Cardiac muscle cell (in vitro differentiated cells and primary cell): ENCODE results near the gene UXT. TPM values are rescaled to one million over a fixed set of nuclear protein-coding genes. Genes with fewer than 3 reads are reported as not detected.

Experiments used
- DNase-seq, 2 donors: peaks; one replicate each; pipeline versions ENCODE4 v3.0.0 to v3.0.0-alpha.2; 2010 to 2017; ENCODE audit warnings: low read depth in 1 of 2, low spot score in 1 of 2
- H3K27ac ChIP-seq: fragments of 200-600 bp; sonication (generic); 2 replicates; pipeline ENCODE4 v1.5.1; 2016
- H3K27me3 ChIP-seq: fragments of 200-600 bp; sonication (generic); 2 replicates; pipeline ENCODE4 v1.6.0; 2016; ENCODE audit warnings: control low read depth
- H3K36me3 ChIP-seq: fragments of 200-600 bp; sonication (generic); 2 replicates; pipeline ENCODE4 v1.5.1; 2016; ENCODE audit warnings: control low read depth
- H3K4me1 ChIP-seq: fragments of 200-600 bp; sonication (generic); 2 replicates; pipeline ENCODE4 v1.8.1; 2017; ENCODE audit warnings: low read depth, mild to moderate bottlenecking, mixed run types
- H3K4me3 ChIP-seq: fragments of 200-600 bp; sonication (generic); 2 replicates; pipeline ENCODE4 v1.5.1; 2016; ENCODE audit warnings: mild to moderate bottlenecking
- H3K9me3 ChIP-seq: fragments of 200-600 bp; sonication (generic); 2 replicates; pipeline ENCODE4 v1.5.1; 2017; ENCODE audit warnings: low read depth, mild to moderate bottlenecking, control low read depth
- polyA plus RNA-seq: library from polyadenylated mRNA; unstranded; fragments of >200 nt; fragmentation: Nextera tagmentation; extraction: Ambion mirVana; gene quantifications from 2 replicates; pipeline ENCODE4 v1.2.1, GENCODE V29; 2016
- total RNA-seq: library from RNA; depleted of rRNA; stranded (reverse); fragments of >200 nt; gene quantifications from 2 replicates; pipeline ENCODE4 v1.2.3, GENCODE V29; 2016
- TF ChIP-seq, protein P1 (sequence below): IDR thresholded peaks from 2 replicates; pipeline ENCODE4 v1.5.1; 2012; ENCODE audit warnings: low read depth, mild to moderate bottlenecking, low read length

UXT gene
- total and polyA plus RNA-seq, 2 experiments from 2014 or later = 84.0 to 151 TPM

DNA sequence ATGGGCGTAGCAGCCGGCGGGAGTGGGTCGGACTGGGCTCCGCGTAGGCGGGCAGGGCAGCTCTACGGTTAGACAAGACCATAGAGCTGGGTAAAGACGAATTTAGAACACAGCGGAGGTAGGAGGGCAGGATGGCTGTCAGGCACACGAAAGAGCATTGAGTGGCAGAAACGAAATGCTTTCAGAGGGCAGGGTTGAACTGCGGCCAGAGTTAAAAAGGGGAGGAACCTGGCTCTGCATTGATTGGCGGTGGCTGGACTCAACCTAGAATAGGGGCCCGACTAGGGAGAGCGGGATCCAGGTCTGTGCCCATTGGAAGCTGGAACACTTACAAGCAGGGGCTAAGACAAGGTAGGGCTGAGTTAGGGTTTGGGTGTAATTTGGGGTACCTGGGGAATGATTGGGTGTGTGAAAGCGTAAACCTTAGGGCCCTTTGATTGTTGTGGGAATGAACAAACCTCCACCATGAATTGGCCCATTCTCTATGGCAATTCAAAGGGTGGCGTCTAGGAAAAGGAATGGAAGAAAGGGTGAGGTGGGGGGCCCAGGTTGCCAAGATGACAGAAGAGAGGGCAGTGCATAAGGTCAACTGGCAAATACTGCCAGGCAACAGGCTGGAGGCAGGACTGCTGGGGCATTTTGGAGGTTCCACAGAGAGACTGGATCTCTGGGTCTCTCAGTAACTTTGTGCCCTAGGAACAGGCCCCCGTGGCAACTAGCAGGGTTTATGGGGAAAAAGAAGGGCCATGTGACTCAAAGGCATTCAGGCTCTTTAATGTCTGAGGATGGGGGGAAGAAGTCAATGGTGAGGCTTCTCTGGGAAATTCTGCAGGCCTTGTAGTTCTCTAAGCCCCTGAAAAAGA lies 7.7 kb downstream of the UXT start:
- H3K27ac ChIP-seq = peak overlapping the region; percentile 79
- no peaks in the 10 kb centered on the region for H3K27me3 ChIP-seq
- H3K36me3 ChIP-seq = peaks cover 3% of the 10 kb centered on the region
- H3K4me3 ChIP-seq = peak overlapping the region; percentile 16
- H3K9me3 ChIP-seq = no peaks in the 10 kb centered on the region
- TF ChIP-seq, protein P1, sequence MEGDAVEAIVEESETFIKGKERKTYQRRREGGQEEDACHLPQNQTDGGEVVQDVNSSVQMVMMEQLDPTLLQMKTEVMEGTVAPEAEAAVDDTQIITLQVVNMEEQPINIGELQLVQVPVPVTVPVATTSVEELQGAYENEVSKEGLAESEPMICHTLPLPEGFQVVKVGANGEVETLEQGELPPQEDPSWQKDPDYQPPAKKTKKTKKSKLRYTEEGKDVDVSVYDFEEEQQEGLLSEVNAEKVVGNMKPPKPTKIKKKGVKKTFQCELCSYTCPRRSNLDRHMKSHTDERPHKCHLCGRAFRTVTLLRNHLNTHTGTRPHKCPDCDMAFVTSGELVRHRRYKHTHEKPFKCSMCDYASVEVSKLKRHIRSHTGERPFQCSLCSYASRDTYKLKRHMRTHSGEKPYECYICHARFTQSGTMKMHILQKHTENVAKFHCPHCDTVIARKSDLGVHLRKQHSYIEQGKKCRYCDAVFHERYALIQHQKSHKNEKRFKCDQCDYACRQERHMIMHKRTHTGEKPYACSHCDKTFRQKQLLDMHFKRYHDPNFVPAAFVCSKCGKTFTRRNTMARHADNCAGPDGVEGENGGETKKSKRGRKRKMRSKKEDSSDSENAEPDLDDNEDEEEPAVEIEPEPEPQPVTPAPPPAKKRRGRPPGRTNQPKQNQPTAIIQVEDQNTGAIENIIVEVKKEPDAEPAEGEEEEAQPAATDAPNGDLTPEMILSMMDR = no peak
- no peak for DNase-seq
- no peaks in the 10 kb centered on the region for H3K4me1 ChIP-seq

DNA sequence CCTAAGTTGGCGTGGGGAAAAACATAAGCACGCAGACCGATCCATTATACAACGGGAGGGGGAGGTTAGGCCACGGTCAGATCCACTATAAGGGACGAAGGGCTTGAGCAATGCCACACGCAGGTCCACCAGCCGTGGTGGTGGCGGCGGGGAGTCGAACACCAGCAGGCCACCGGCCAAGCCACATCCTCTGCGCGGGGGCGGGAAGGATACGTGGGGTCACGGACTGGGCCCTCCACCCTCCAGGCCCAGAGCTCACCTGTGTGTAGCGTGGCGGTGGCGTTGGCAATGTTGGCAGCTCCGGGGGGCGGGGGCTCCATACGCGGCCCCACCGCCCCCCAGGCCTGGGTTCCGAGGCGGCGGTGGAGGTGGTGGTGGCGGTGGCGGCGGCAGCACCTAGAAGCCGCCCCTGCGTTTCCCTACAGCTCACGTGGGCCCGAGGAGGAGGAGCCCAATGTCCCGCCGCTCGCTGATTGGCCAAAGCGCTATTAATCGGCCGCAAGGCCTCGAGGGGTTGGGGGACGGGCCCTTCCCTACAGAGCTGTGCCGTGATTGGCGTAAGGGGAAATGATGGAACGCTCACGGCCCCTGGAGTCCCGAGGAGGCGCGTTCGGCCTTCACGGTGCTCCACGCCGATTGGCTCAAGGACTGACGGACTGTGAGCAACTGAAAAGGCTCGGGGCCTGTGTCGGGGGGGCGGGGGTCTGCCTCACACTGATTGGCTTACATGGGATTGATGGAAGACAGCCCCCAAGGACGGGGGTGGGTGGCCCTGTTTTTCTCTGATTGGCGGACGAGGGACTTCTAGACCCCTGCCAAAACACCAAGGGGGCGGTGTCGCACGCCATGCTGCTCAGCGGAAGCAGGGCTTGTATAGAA lies 8.6 kb downstream of the UXT start, which contains the start of gene ELK1:
Gene ELK1 (minus strand): TSS at position 400 of the 879 bp plus-strand sequence. CDS start 9,122 bp downstream, outside the sequence.
- H3K27ac ChIP-seq = peak within 1 kb of the TSS; percentile 83
- TF ChIP-seq, protein P1 = no peak
- no peaks in the 10 kb centered on the region for H3K27me3 ChIP-seq
- no peaks in the 10 kb centered on the region for H3K36me3 ChIP-seq
- no peaks in the 10 kb centered on the region for H3K4me1 ChIP-seq
- DNase-seq = peak; percentile 95 to 99
- no peaks in the 10 kb centered on the region for H3K9me3 ChIP-seq
- H3K4me3 ChIP-seq = peak within 1 kb of the TSS; percentile 93

DNA sequence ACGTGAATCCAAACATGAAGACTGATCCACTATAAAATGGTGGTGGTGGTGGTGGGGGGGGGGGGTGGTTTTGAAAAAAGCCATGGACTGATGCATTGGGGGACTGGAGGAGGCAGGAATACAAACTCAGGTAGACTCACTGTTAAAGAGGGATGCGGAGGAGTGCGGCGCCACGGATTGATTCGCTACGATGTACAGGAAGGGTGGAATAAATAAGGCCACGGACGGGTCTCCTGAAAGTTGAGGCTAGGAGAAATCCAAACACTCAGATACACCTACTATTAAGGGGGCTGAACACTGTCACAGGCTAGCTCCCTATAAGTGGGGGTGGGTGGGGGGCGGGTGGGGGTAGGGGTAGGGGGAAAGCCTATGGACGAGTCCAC lies 9.2 kb downstream of the UXT start:
- Histone ChIP-seq H3K27me3 (no peaks in the 10 kb centered on the region), H3K9me3 (no peaks in the 10 kb centered on the region), H3K4me3 (peak overlapping the region; percentile 93), H3K27ac (peak overlapping the region; percentile 83), H3K36me3 (no peaks in the 10 kb centered on the region), H3K4me1 (no peaks in the 10 kb centered on the region)
- TF ChIP-seq, protein P1 = no peak
- no peak for DNase-seq

DNA sequence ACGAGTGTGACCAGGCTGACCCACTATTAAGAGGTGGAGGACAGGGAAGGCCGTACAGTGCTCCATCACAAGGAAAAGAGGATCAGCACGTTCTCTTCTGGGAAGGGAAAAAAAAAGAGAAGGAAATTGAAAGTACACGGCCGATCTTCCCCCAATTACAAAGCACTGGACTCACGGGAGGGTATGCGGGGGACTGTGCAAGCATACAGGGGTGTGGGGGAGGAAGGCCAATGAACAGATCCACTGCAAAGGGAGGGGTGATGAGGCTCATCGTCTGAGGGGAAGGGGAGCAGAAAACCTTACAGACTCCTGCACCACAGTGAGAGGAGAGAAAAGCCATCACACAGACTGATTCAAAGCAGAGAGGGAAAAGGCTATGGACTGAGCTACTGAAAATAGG lies 9.7 kb downstream of the UXT start:
- Histone ChIP-seq H3K36me3 (no peaks in the 10 kb centered on the region), H3K4me3 (peak overlapping the region; percentile 93), H3K27me3 (no peaks in the 10 kb centered on the region), H3K27ac (no peak overlapping the region), H3K9me3 (no peaks in the 10 kb centered on the region), H3K4me1 (no peaks in the 10 kb centered on the region)
- TF ChIP-seq, protein P1 = no peak
- DNase-seq = peak in 1 of 2 donors; percentile 18

DNA sequence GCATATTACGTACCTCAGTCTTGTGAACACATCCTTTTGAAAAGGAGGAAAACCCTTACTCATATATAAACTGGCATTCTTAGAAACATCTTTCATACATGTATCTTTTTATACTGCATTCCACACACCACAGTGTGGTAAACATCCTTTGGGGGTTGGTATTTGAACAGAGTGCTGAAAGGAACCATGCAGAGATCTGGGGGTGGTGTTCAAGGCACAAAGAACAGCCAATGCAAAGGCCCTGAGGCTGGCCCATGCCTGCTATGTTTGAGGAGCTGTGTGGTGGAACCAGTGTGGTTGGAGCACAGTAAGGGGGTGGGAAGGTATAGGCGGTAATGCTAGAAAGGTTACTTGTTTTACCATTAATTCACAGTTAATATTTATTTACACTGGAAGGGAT lies 10.6 kb downstream of the UXT start:
- no peak overlapping the region for H3K27ac ChIP-seq
- H3K27me3 ChIP-seq = no peaks in the 10 kb centered on the region
- H3K36me3 ChIP-seq = no peaks in the 10 kb centered on the region
- H3K4me3 ChIP-seq = no peak overlapping the region
- DNase-seq = peak in 1 of 2 donors; percentile 32
- TF ChIP-seq, protein P1 = no peak
- no peaks in the 10 kb centered on the region for H3K9me3 ChIP-seq
- no peaks in the 10 kb centered on the region for H3K4me1 ChIP-seq
